Peyer's patch (tissue), 4 donors: ENCODE results near the gene CUEDC2.

Source experiments
- POLR2A ChIP-seq, 2 donors: fragments of 450-650 bp; IDR thresholded peaks; one replicate each; pipeline ENCODE4 v1.5.1; 2017; ENCODE audit warnings: antibody characterized with exemption in 2 of 2, mild to moderate bottlenecking in 2 of 2, moderate library complexity in 2 of 2
- TF ChIP-seq, protein P1 (sequence below), 6 experiments: fragments of 450-650 bp in 4 of 6; fragments of 200-600 bp in 2 of 6; sonication (generic) in 1 of 6; IDR thresholded peaks; one replicate each; pipeline ENCODE4 v1.5.1; 2017 to 2019; ENCODE audit warnings: antibody characterized with exemption in 6 of 6, mild to moderate bottlenecking in 3 of 6, moderate library complexity in 1 of 6

GRCh38 chr10:102421757-102422512 lies 10.4 kb downstream of the CUEDC2 start:
- peak in 1 of 2 donors; percentile 6 for TF ChIP-seq POLR2A (IDR thresholded peaks at IDR 0.05)
- TF ChIP-seq, protein P1, sequence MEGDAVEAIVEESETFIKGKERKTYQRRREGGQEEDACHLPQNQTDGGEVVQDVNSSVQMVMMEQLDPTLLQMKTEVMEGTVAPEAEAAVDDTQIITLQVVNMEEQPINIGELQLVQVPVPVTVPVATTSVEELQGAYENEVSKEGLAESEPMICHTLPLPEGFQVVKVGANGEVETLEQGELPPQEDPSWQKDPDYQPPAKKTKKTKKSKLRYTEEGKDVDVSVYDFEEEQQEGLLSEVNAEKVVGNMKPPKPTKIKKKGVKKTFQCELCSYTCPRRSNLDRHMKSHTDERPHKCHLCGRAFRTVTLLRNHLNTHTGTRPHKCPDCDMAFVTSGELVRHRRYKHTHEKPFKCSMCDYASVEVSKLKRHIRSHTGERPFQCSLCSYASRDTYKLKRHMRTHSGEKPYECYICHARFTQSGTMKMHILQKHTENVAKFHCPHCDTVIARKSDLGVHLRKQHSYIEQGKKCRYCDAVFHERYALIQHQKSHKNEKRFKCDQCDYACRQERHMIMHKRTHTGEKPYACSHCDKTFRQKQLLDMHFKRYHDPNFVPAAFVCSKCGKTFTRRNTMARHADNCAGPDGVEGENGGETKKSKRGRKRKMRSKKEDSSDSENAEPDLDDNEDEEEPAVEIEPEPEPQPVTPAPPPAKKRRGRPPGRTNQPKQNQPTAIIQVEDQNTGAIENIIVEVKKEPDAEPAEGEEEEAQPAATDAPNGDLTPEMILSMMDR (IDR thresholded peaks at IDR 0.05): no peak
